Astrocyte of the spinal cord (primary cell): ENCODE measurements around the gene TAB3.

Experiments used
- DNase-seq: peaks from one replicate; pipeline ENCODE4 v3.0.0; 2011; ENCODE audit warnings: low read depth, low spot score
- H3K4me3 ChIP-seq: 2 replicates; pipeline ENCODE4 v1.5.1; 2011; ENCODE audit warnings: low read depth, mild to moderate bottlenecking, low read length, moderate library complexity
- CTCF ChIP-seq: IDR thresholded peaks from 2 replicates; pipeline ENCODE4 v1.5.1; 2012; ENCODE audit warnings: low read depth, mild to moderate bottlenecking, low read length, inconsistent platforms
- in situ Hi-C: cut with HindIII; loops from 2 replicates; pipeline ENCODE4 v1.10.0; 2017; ENCODE audit warnings: low sequenced_read_pairs

Gene TAB3

DNA sequence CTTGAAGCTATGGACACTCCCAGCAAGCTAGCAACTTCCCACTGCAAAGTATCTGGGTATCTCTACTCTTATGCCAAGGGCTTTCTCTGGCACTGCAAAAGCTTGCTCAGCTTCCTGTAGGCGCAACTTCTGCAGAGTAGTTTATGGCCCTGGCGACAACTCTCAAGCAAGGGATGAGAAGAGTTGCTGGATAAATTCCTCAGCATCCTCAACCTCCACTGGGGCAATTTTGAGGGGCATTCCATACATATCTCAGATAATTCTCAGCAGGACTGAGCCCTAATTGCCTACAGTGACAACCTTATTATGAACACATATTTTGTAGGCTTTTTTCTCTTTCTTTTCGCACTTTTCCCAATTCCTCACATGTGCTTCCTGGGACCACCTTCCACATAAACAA lies 31.2 kb upstream of the TAB3 start:
- no peak for TF ChIP-seq CTCF
- in situ Hi-C loops: no loop called here
- H3K4me3 ChIP-seq: no peak overlapping the region
- DNase-seq: no peak

DNA sequence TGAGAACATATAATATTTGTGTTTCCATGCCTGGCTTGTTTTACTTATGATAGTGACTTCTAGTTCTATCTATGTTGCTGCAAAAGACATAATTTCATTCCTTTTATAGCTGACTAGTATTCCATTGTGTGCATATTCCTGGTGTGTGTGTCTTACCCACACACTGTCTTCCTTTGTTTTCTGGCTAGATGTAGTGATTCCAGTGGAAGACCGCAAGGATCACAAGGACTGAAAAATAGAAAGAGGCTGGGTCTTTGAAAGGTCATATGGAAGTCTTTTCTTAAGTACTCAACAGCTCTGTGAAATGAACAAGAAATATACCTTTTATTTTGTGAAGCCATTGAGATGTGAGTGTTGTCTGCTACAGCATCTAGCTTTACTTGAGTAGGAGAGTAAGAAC lies 29.4 kb upstream of the TAB3 start:
- H3K4me3 ChIP-seq: no peak overlapping the region
- in situ Hi-C loops: no loop called here
- DNase-seq: no peak
- TF ChIP-seq CTCF: no peak

- TF ChIP-seq CTCF: no peak
- in situ Hi-C loops: no loop called here
- DNase-seq: no peak
- H3K4me3 ChIP-seq: no peak overlapping the region
These were observed 24.4 kb upstream of the TAB3 start for GRCh38 chrX:30913492-30913891.

DNA sequence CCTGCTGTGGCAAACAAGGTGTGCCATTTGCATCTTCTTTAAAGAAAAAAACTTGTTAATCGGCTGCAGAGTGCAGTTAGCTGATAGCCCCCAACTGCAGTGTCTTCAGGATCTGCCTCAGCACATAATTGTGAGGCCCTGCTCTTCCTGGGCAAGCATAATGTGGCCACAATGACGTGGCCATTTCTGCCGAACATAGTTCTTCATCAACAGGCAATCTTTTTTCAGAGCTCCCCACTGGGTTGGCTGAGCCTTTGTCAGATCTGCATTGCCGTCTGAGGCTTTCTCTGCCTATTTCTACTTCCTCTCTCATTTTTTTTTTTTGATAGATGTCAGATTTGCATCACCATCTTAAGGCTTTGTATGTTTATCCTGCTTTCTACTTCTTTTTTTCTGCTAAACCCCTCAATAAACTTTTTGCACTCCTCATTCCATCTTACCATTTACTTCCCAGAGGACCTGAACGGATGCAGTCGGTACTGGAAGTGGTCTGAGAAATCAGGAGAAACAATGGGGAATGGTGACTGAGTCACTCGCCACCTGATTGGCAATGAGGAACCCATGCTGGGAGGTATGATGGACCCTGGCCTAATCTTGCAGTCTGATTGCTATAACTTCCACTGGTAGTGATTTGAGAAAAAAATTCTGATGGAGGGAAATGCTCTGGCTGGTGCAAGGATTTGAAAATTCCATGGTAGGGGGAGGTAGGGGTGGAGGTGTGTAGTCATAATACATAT lies 21.2 kb upstream of the TAB3 start:
- in situ Hi-C loops: no loop called here
- no peak for TF ChIP-seq CTCF
- DNase-seq: peak; percentile 69
- H3K4me3 ChIP-seq: no peak overlapping the region

DNA sequence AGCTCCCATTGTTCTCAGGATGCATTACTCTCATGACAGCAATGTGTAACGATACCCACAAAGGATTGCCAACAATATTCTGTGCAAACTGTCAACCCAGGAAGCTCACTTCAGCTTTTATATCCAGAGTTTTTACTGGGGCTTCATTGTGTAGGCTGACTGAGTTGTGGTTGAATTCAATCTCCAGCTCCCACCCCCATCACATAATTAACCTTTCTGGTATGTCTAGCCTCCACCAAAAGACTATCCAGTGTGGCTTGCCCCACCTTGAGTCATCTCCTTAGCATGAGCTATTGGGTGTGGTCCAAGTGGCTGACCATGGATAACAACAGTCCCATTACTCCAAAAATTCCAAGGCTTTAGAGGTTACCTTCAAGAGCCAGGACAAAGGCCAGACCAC lies 17.7 kb upstream of the TAB3 start:
- no peak overlapping the region for H3K4me3 ChIP-seq
- in situ Hi-C loops: no loop called here
- TF ChIP-seq CTCF: no peak
- peak; percentile 72 for DNase-seq

DNA sequence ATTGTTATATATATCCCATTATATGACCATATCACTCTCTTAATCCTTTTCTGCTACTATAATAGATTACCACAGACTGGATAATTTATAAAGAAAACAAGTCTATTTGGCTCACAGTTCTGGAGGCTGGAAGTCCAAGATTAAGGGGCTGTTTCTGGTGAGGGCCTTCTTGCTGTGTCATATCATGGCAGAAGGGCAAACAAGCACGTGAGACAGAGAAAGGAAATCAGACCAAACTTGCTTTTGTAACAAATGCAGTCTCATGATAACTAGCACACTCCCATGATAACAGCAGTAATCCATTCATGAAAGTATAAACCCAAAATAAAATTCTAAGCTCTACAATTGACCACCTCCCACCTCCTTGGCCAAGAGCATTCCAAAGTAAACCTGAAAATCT lies 16.3 kb upstream of the TAB3 start:
- DNase-seq: no peak
- no peak for TF ChIP-seq CTCF
- in situ Hi-C loops: no loop called here
- no peak overlapping the region for H3K4me3 ChIP-seq
